OCI-LY1 (cell line): Measurements from ENCODE around the gene CTNNA3.

Source experiments
- H2AFZ ChIP-seq: fragments of 200-600 bp; sonication (generic), shearing (Covaris generic); 2 replicates; pipeline ENCODE4 v1.6.0; 2014; ENCODE audit warnings: antibody characterized with exemption, mild to moderate bottlenecking, low read length
- H3F3A ChIP-seq: fragments of 200-600 bp; sonication (generic), shearing (Covaris generic); 2 replicates; pipeline ENCODE4 v1.6.0; 2014; ENCODE audit warnings: mild to moderate bottlenecking, antibody characterized with exemption, low read length, moderate library complexity; ENCODE audit not compliant: insufficient read depth
- H3K27ac ChIP-seq: fragments of 200-600 bp; sonication (generic); 2 replicates; pipeline ENCODE4 v1.5.1; 2014; ENCODE audit warnings: low read length, mixed run types, mild to moderate bottlenecking, low read depth; ENCODE audit not compliant: poor library complexity, severe bottlenecking
- H3K27me3 ChIP-seq: fragments of 200-600 bp; sonication (generic); 2 replicates; pipeline ENCODE4 v1.6.0; 2014; ENCODE audit warnings: antibody characterized with exemption, mild to moderate bottlenecking, low read length, moderate library complexity; ENCODE audit not compliant: insufficient read depth
- H3K36me3 ChIP-seq: fragments of 200-600 bp; sonication (generic); 2 replicates; pipeline ENCODE4 v1.6.1; 2014; ENCODE audit warnings: mild to moderate bottlenecking, antibody characterized with exemption, low read length, moderate library complexity, mixed read lengths; ENCODE audit not compliant: insufficient read depth
- H3K4me1 ChIP-seq: fragments of 200-600 bp; sonication (generic); 2 replicates; pipeline ENCODE4 v1.5.1; 2014; ENCODE audit warnings: mild to moderate bottlenecking, low read length, moderate library complexity; ENCODE audit not compliant: insufficient read depth, severe bottlenecking
- H3K4me2 ChIP-seq: fragments of 200-600 bp; sonication (generic), shearing (Covaris generic); 2 replicates; pipeline ENCODE4 v1.6.1; 2014; ENCODE audit warnings: low read length
- H3K4me3 ChIP-seq: fragments of 200-600 bp; sonication (generic); 2 replicates; pipeline ENCODE4 v1.5.1; 2014; ENCODE audit warnings: low read length, low read depth, mild to moderate bottlenecking, mixed read lengths; ENCODE audit not compliant: poor library complexity, severe bottlenecking
- H3K79me2 ChIP-seq: fragments of 200-600 bp; shearing (Covaris generic); 2 replicates; pipeline ENCODE4 v1.6.1; 2016; ENCODE audit warnings: mixed run types, low read length, mixed read lengths; ENCODE audit not compliant: insufficient read depth
- H3K9ac ChIP-seq: fragments of 200-600 bp; sonication (generic), shearing (Covaris generic); 2 replicates; pipeline ENCODE4 v1.6.1; 2014; ENCODE audit warnings: mild to moderate bottlenecking, low read length, mixed read lengths
- H3K9me2 ChIP-seq: fragments of 200-600 bp; sonication (generic), shearing (Covaris generic); 2 replicates; pipeline ENCODE4 v1.6.1; 2014; ENCODE audit warnings: low read depth, mild to moderate bottlenecking, low read length, mixed read lengths
- H3K9me3 ChIP-seq: fragments of 200-600 bp; shearing (Covaris generic); 2 replicates; pipeline ENCODE4 v1.6.1; 2014; ENCODE audit warnings: low read length, mixed read lengths
- H4K20me1 ChIP-seq: fragments of 200-600 bp; sonication (generic), shearing (Covaris generic); 2 replicates; pipeline ENCODE4 v1.6.0; 2016; ENCODE audit warnings: mild to moderate bottlenecking, low read length; ENCODE audit not compliant: insufficient read depth
- CTCF ChIP-seq: fragments of 200-600 bp; sonication (generic), shearing (Covaris generic); IDR thresholded peaks from 2 replicates; pipeline ENCODE4 v1.5.1; 2017; ENCODE audit warnings: mild to moderate bottlenecking, antibody characterized with exemption, low read length, moderate library complexity, mixed read lengths
- EZH2 ChIP-seq: fragments of 200-600 bp; sonication (generic), shearing (Covaris generic); IDR thresholded peaks from 2 replicates; pipeline ENCODE4 v1.8.0; 2017; ENCODE audit warnings: borderline replicate concordance, mixed run types, mild to moderate bottlenecking, antibody characterized with exemption, low read length, moderate library complexity, mixed read lengths

The CTNNA3 gene

GRCh38 chr10:66927251-66927935, 768.6 kb downstream of the CTNNA3 start:
- H3K4me3 ChIP-seq, result no peak overlapping the region
- no peaks in the 10 kb centered on the region for H3K79me2 ChIP-seq
- H3K9me3 ChIP-seq, result no peaks in the 10 kb centered on the region
- no peaks in the 10 kb centered on the region for H4K20me1 ChIP-seq
- no peaks in the 10 kb centered on the region for H3K9me2 ChIP-seq
- H3K27me3 ChIP-seq, result no peaks in the 10 kb centered on the region
- no peaks in the 10 kb centered on the region for H3K4me1 ChIP-seq
- no peak overlapping the region for H3K27ac ChIP-seq
- TF ChIP-seq CTCF, result no peak
- no peak for TF ChIP-seq EZH2
- H3K36me3 ChIP-seq, result no peaks in the 10 kb centered on the region
- no peak overlapping the region for H3K9ac ChIP-seq
- H2AFZ ChIP-seq, result no peak overlapping the region
- H3K4me2 ChIP-seq, result no peak overlapping the region
- H3F3A ChIP-seq, result no peaks in the 10 kb centered on the region

- Histone ChIP-seq H3K9ac (no peak overlapping the region), H3K79me2 (no peaks in the 10 kb centered on the region), H3K4me2 (no peak overlapping the region), H3K27me3 (no peaks in the 10 kb centered on the region), H4K20me1 (no peaks in the 10 kb centered on the region), H3K36me3 (no peaks in the 10 kb centered on the region), H2AFZ (no peak overlapping the region), H3K9me2 (no peaks in the 10 kb centered on the region), H3K9me3 (no peaks in the 10 kb centered on the region), H3K4me3 (no peak overlapping the region), H3F3A (no peaks in the 10 kb centered on the region), H3K4me1 (no peaks in the 10 kb centered on the region), H3K27ac (no peak overlapping the region)
- no peak for TF ChIP-seq EZH2
- TF ChIP-seq CTCF, result no peak
Observed at GRCh38 chr10:66926841-66927240, 769.2 kb downstream of the CTNNA3 start.

- H3K4me2 ChIP-seq, result no peak within 1 kb of the TSS
- no peak within 1 kb of the TSS for H2AFZ ChIP-seq
- no peaks in the 10 kb centered on the region for H3K79me2 ChIP-seq
- H3K4me1 ChIP-seq, result no peaks in the 10 kb centered on the region
- H3K9ac ChIP-seq, result no peak within 1 kb of the TSS
- no peaks in the 10 kb centered on the region for H3K9me3 ChIP-seq
- H3F3A ChIP-seq, result no peaks in the 10 kb centered on the region
- TF ChIP-seq EZH2 (no peak), CTCF (peak; percentile 57)
- no peaks in the 10 kb centered on the region for H3K27me3 ChIP-seq
- no peak within 1 kb of the TSS for H3K4me3 ChIP-seq
- no peaks in the 10 kb centered on the region for H3K9me2 ChIP-seq
- H3K27ac ChIP-seq, result no peak within 1 kb of the TSS
- no peaks in the 10 kb centered on the region for H4K20me1 ChIP-seq
- no peaks in the 10 kb centered on the region for H3K36me3 ChIP-seq
Observed at GRCh38 chr10:66925896-66926715, 769.9 kb downstream of the CTNNA3 start, which contains the start of gene LRRTM3. TSS of gene LRRTM3 (plus strand) at chr10:66926036.
